ENCODE measurements around the gene PSAT1.

PSAT1 gene

DNA sequence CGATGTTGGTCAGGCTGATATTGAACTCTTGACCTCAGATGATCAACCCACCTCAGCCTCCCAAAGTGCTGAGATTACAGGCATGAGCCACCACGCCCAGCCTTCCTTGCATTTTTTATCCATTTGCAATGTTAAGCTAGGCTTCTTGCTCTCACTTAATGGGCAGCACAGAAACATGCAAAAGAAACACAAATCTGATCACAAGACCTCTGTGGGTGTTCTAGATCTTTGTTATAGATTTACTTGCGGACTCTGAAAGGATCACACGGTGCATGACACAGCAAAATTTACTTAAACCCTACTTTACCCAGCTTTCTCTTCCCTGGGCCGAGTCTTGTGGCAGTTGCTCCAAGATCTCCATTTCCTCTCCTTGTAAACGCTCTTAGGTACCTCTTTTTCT is 71.3 kb downstream of the PSAT1 start:
- no peak for DNase-seq

DNA sequence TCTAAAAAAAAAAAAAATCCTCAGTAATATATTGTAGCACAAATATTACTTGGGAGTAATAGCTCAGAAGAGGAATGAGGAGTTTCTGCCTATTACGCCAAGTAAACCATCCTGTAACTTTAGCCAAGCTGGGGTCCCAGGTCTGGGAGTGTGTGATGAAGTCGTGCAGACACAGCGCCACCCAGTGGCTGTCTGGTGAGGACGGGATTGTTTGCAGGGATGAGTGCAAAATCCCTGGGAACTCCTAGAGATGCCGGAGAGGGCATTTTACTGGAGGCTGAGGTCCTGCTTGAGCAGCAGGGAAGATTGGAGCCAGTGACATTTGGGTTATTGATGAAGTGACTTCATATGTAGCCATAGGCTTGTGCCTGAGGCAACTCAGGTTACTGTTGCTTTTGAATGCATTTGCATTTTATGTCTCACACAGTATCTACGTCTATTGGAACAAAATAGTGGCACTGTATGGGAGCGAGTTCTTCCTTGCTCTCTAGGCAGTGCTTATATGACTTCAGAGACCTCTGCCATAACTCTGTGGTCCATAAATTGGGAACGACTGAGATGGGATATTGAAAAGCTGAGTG is 72.8 kb downstream of the PSAT1 start:
- DNase-seq: peak; percentile 49

DNA sequence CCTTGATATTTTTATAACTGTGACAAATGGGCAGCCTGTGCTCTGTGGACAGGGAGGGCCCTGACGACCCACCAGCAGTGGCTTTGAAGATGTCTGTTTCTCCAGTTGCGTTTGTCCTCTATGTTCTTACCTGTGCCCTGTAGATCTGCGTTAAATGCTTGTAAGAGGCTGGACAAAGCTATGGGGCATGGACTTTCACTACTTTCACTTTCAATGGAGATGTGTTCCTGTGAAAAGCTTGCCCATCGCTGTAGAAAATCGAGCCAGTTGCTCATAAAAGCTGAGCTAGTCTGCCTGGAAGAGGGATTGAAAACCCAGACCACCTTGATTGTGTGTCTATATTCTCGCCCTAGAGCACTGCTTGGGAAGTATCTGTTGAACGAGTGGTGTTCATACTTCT is 74.1 kb downstream of the PSAT1 start:
- DNase-seq: no peak

DNA sequence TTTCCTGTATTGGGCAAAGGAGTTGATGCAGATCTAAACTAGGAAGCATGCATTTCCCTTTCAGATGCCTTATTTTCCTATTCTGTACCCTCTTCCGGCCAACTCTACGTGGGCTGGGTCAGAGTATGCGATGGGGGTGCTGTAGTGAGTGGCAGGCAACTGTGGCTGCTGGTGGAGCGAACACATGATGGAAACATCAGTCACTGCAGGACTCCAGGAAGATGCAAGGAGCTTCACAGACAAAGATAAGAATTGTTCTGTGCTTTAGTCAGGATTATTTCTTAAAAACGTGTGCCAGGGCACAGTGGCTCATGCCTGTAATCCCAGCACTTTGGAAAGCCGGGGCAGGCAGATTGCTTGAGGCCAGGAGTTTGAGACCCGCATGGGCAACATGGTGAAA is 75.1 kb downstream of the PSAT1 start:
- DNase-seq: no peak

Data from NCI-H2171 treated with DMSO at 0.1 percent for 48 hours (cell line).